B cell (primary cell): ENCODE data around the gene C3AR1.

Source experiments
- EZH2 ChIP-seq: IDR thresholded peaks from 2 replicates; pipeline ENCODE4 v1.6.1; 2012; ENCODE audit warnings: borderline replicate concordance, low read depth, mild to moderate bottlenecking, moderate library complexity, low read length; ENCODE audit not compliant: insufficient read depth, poor library complexity, severe bottlenecking
- TF ChIP-seq, protein P1 (sequence below): fragments of 200-600 bp; IDR thresholded peaks from one replicate; pipeline ENCODE4 v1.8.0; 2022; ENCODE audit warnings: antibody characterized with exemption, mild to moderate bottlenecking

DNA sequence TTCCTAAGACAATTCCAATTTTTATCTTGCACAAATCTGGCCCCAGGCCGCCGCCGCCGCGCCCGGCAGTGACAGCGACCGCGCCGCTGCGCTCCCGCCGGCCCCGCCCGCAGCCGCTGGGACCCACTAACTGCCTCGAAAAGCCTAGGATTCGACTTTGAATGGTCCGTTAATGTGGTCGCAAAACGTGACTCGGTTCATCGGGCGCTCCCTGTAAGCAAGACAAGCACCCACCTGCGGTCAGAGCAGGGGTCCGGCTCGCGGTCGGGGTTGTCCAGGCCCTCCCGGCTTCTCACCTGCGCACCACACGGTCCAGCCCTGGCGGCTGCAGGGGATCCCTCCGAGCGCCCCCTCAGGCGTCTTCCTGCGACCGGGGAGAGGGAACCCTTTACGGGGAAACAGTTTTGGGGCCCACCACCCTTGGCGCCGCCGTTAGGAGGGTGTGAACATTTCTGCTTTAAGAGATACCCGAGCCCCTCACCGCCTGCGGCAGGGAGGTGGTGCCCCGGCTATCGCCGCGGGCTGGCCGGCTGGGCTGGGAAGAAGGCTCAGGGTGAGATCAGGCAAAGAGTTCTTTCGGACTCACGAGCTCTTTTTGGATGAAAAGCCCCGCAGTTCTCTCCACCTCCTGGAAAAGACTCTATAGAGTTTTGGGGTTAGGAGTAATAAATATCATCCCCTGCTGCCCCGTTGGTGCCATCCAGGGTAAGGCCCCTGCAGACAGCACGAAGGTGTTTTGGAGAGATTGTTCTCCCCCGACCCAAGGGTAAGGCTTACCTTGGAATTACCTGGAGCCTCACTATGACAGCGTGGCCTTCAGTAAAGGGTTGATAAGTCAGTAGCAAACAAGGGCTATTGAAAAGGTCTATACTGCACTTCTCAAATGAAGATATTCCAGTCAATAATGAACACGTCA lies 47.2 kb downstream of the C3AR1 start:
- TF ChIP-seq, protein P1, sequence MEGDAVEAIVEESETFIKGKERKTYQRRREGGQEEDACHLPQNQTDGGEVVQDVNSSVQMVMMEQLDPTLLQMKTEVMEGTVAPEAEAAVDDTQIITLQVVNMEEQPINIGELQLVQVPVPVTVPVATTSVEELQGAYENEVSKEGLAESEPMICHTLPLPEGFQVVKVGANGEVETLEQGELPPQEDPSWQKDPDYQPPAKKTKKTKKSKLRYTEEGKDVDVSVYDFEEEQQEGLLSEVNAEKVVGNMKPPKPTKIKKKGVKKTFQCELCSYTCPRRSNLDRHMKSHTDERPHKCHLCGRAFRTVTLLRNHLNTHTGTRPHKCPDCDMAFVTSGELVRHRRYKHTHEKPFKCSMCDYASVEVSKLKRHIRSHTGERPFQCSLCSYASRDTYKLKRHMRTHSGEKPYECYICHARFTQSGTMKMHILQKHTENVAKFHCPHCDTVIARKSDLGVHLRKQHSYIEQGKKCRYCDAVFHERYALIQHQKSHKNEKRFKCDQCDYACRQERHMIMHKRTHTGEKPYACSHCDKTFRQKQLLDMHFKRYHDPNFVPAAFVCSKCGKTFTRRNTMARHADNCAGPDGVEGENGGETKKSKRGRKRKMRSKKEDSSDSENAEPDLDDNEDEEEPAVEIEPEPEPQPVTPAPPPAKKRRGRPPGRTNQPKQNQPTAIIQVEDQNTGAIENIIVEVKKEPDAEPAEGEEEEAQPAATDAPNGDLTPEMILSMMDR, result no peak
- peak; percentile 59 for TF ChIP-seq EZH2
